H1 (cell line): Measurements from ENCODE around the gene MTIF3. TPM values are rescaled to one million over a fixed set of nuclear protein-coding genes. Genes with fewer than 3 reads are reported as not detected.

Experiments
- CTCF ChIA-PET: fragments of 300-600 bp; sonication (Branson Sonifier 250); formaldehyde crosslinking; loops from one replicate; lab custom pipeline; 2021; ENCODE audit not compliant: partially characterized antibody; lab: Charles Lee
- POLR2A ChIA-PET: fragments of 300-600 bp; sonication (Branson Sonifier 250); formaldehyde crosslinking; loops from one replicate; lab custom pipeline; 2021; ENCODE audit warnings: inconsistent platforms; ENCODE audit not compliant: partially characterized antibody; lab: Charles Lee
- DNase-seq, 2 experiments: peaks; one replicate each; pipeline versions ENCODE4 v3.0.0 to v3.0.0-alpha.2; 2010 to 2022; ENCODE audit warnings: low spot score in 2 of 2, low read depth in 1 of 2, mixed read lengths in 1 of 2
- FAIRE-seq: peaks from 2 replicates; lab custom pipeline; 2011; peaks lifted over from hg19 to GRCh38; lab: Jason Lieb, UNC
- H2AFZ ChIP-seq: 2 replicates; pipeline ENCODE4 v1.8.1; 2012; ENCODE audit warnings: low read length, inconsistent platforms
- H2AK5ac ChIP-seq: 2 replicates; pipeline ENCODE4 v1.6.1; 2013; ENCODE audit warnings: low read depth, low read length
- H2BK120ac ChIP-seq: replicated peaks from 2 replicates; pipeline ENCODE3; 2013; ENCODE audit warnings: low read depth, low read length, inconsistent platforms
- H2BK12ac ChIP-seq: 2 replicates; pipeline ENCODE4 v1.6.1; 2013; ENCODE audit warnings: low read depth, low read length
- H2BK15ac ChIP-seq: 2 replicates; pipeline ENCODE4 v1.6.1; 2013; ENCODE audit warnings: low read length
- H2BK20ac ChIP-seq: 2 replicates; pipeline ENCODE4 v1.6.1; 2013; ENCODE audit warnings: low read length
- H2BK5ac ChIP-seq: 2 replicates; pipeline ENCODE4 v1.6.1; 2013; ENCODE audit warnings: low read depth, low read length
- H3K14ac ChIP-seq: 2 replicates; pipeline ENCODE4 v1.6.1; 2013; ENCODE audit warnings: inconsistent platforms; ENCODE audit not compliant: insufficient read length
- H3K18ac ChIP-seq: 2 replicates; pipeline ENCODE4 v1.6.1; 2013; ENCODE audit warnings: low read length; ENCODE audit errors: extremely low read depth
- H3K23ac ChIP-seq: 2 replicates; pipeline ENCODE4 v1.6.1; 2013; ENCODE audit warnings: inconsistent platforms; ENCODE audit not compliant: insufficient read length
- H3K23me2 ChIP-seq: 2 replicates; pipeline ENCODE4 v1.6.1; 2013; ENCODE audit warnings: low read depth, low read length
- H3K27ac ChIP-seq: 2 replicates; pipeline ENCODE4 v1.6.1; 2011; ENCODE audit warnings: low read depth, low read length, inconsistent platforms
- H3K27me3 ChIP-seq, 4 experiments: replicated peaks in 1 of 4; 1 replicate in 1 of 4; 2 replicates in 3 of 4; pipeline versions ENCODE4 v1.6.1 to v1.8.1; 2011 to 2013; ENCODE audit warnings: low read length in 3 of 4, mild to moderate bottlenecking in 3 of 4, inconsistent platforms in 2 of 4, mixed read lengths in 2 of 4, moderate library complexity in 1 of 4; ENCODE audit not compliant: control insufficient read depth in 3 of 4, insufficient read depth in 3 of 4; ENCODE audit errors: extremely low read depth in 1 of 4
- H3K36me3 ChIP-seq, 4 experiments: 2 replicates each; pipeline versions ENCODE4 v1.6.1 to v1.8.1; 2011 to 2013; ENCODE audit warnings: mild to moderate bottlenecking in 4 of 4, low read length in 3 of 4, moderate library complexity in 2 of 4, control low read depth in 1 of 4, inconsistent platforms in 1 of 4; ENCODE audit not compliant: insufficient read depth in 4 of 4, control insufficient read depth in 2 of 4
- H3K4ac ChIP-seq: replicated peaks from 2 replicates; pipeline ENCODE3; 2013; ENCODE audit warnings: low read length, low read depth, mixed read lengths, inconsistent platforms; ENCODE audit not compliant: insufficient read length
- H3K4me1 ChIP-seq, 4 experiments: replicated peaks in 1 of 4; 1 replicate in 1 of 4; 2 replicates in 3 of 4; pipeline versions ENCODE4 v1.6.1 to v1.8.1; 2011 to 2013; ENCODE audit warnings: low read length in 3 of 4, inconsistent platforms in 2 of 4, mixed read lengths in 1 of 4; ENCODE audit not compliant: insufficient read depth in 4 of 4, control insufficient read depth in 3 of 4
- H3K4me2 ChIP-seq, 2 experiments: 2 replicates each; pipeline versions ENCODE4 v1.6.1 to v1.8.1; 2011 to 2013; ENCODE audit warnings: low read depth in 2 of 2, low read length in 2 of 2, control low read depth in 1 of 2, inconsistent platforms in 1 of 2, mild to moderate bottlenecking in 1 of 2; ENCODE audit not compliant: insufficient read depth in 1 of 2
- H3K4me3 ChIP-seq, 4 experiments: fragments of 200-600, 300-600 bp in 1 of 4; sonication (generic), shearing (Covaris generic), sonication (Bioruptor Twin) in 1 of 4; 2 replicates each; pipeline versions ENCODE4 v1.5.1 to v1.8.1; 2011 to 2016; ENCODE audit warnings: low read length in 4 of 4, low read depth in 3 of 4, control low read depth in 2 of 4, inconsistent platforms in 2 of 4, mild to moderate bottlenecking in 2 of 4, mixed read lengths in 1 of 4, moderate library complexity in 1 of 4; ENCODE audit not compliant: insufficient read depth in 2 of 4; ENCODE audit errors: extremely low read depth in 1 of 4
- H3K56ac ChIP-seq: replicated peaks from 2 replicates; pipeline ENCODE3; 2013; ENCODE audit warnings: low read depth, mild to moderate bottlenecking, mixed read lengths, low read length, inconsistent platforms; ENCODE audit not compliant: insufficient read length
- H3K79me1 ChIP-seq: 2 replicates; pipeline ENCODE4 v1.6.1; 2013; ENCODE audit warnings: low read depth, low read length, control low read depth
- H3K79me2 ChIP-seq, 2 experiments: 2 replicates each; pipeline versions ENCODE4 v1.6.1 to v1.8.1; 2012 to 2013; ENCODE audit warnings: low read length in 2 of 2, mild to moderate bottlenecking in 2 of 2, inconsistent platforms in 1 of 2; ENCODE audit not compliant: insufficient read depth in 2 of 2, control insufficient read depth in 1 of 2
- H3K9ac ChIP-seq, 4 experiments: replicated peaks in 1 of 4; 1 replicate in 1 of 4; 2 replicates in 3 of 4; pipeline versions ENCODE4 v1.6.1 to v1.8.1; 2011 to 2013; ENCODE audit warnings: low read depth in 3 of 4, low read length in 3 of 4, control low read depth in 2 of 4, mild to moderate bottlenecking in 2 of 4, moderate library complexity in 2 of 4, inconsistent platforms in 1 of 4; ENCODE audit errors: extremely low read depth in 1 of 4
- H3K9me3 ChIP-seq, 2 experiments: 2 replicates each; pipeline versions ENCODE4 v1.6.1 to v1.8.1; 2012 to 2013; ENCODE audit warnings: mild to moderate bottlenecking in 2 of 2, moderate library complexity in 2 of 2, control low read depth in 1 of 2, inconsistent platforms in 1 of 2, low read depth in 1 of 2, low read length in 1 of 2, mixed read lengths in 1 of 2; ENCODE audit not compliant: insufficient read depth in 2 of 2
- H4K20me1 ChIP-seq, 2 experiments: replicated peaks in 1 of 2; 2 replicates each; pipeline versions ENCODE3 to v1.8.1; 2011 to 2013; ENCODE audit warnings: inconsistent platforms in 2 of 2, low read length in 2 of 2, mild to moderate bottlenecking in 1 of 2; ENCODE audit not compliant: insufficient read depth in 2 of 2, control insufficient read depth in 1 of 2
- H4K5ac ChIP-seq: 2 replicates; pipeline ENCODE4 v1.6.1; 2013; ENCODE audit warnings: low read length, low read depth, mixed read lengths, inconsistent platforms; ENCODE audit not compliant: insufficient read length
- H4K8ac ChIP-seq: 2 replicates; pipeline ENCODE4 v1.8.0; 2013; ENCODE audit warnings: mild to moderate bottlenecking, moderate library complexity, low read length, inconsistent platforms; ENCODE audit not compliant: insufficient read depth; ENCODE audit errors: extremely low read depth
- H4K91ac ChIP-seq: replicated peaks from 2 replicates; pipeline ENCODE3; 2013; ENCODE audit warnings: low read length, mixed read lengths, inconsistent platforms; ENCODE audit not compliant: insufficient read length
- GABPA ChIP-seq: IDR thresholded peaks from 2 replicates; pipeline ENCODE4 v1.6.1; 2011; ENCODE audit warnings: mild to moderate bottlenecking, low read length, moderate library complexity, borderline replicate concordance; ENCODE audit not compliant: insufficient read depth
- TAF7 ChIP-seq: optimal IDR thresholded peaks from 2 replicates; pipeline ENCODE3; 2011; ENCODE audit warnings: low read depth, mild to moderate bottlenecking, inconsistent platforms, low read length, moderate library complexity, borderline replicate concordance
- WGBS, 2 experiments: shearing (Covaris generic) in 1 of 2; methylation state at CpG; one replicate each; pipeline versions ENCODE4 v1.1.6 to v1.1.7; 2013 to 2015; ENCODE audit warnings: low lambda C conversion rate in 2 of 2, mixed read lengths in 2 of 2, inconsistent platforms in 1 of 2, low coverage in 1 of 2, missing lambda C conversion rate in 1 of 2; ENCODE audit not compliant: insufficient replicate concordance in 2 of 2, insufficient coverage in 1 of 2, insufficient read length in 1 of 2; ENCODE audit errors: extremely low coverage in 1 of 2, missing lambda C conversion rate in 1 of 2; 5-methylcytosine and 5-hydroxymethylcytosine counted together
- polyA plus RNA-seq, 7 experiments: library from polyadenylated mRNA; depleted of rRNA in 3 of 7; stranded (reverse) in 5 of 7; unstranded in 2 of 7; fragments of >200 nt in 5 of 7; fragments of 200-250 nt in 2 of 7; gene quantifications; 1 replicate in 5 of 7; 2 replicates in 1 of 7; 4 replicates in 1 of 7; pipeline versions ENCODE4 v1.2.1 to v1.2.3, GENCODE V29; 2011 to 2013; ENCODE audit warnings: missing spikeins in 2 of 7, mixed read lengths in 2 of 7
- total RNA-seq: library from RNA; stranded (reverse); fragmentation: NEBNext Ultra II Directional; extraction: Animal tissue kit (Norgen Biotek cat#: 25700); gene quantifications from 2 replicates; pipeline ENCODE4 v1.2.1, GENCODE V29; 2021

The MTIF3 gene
- total and polyA plus RNA-seq, 2 of the 8 experiments (the other 6 are each of a cell fraction or from before 2014, with no cell fraction given) = 29.4 to 36.4 TPM

DNA sequence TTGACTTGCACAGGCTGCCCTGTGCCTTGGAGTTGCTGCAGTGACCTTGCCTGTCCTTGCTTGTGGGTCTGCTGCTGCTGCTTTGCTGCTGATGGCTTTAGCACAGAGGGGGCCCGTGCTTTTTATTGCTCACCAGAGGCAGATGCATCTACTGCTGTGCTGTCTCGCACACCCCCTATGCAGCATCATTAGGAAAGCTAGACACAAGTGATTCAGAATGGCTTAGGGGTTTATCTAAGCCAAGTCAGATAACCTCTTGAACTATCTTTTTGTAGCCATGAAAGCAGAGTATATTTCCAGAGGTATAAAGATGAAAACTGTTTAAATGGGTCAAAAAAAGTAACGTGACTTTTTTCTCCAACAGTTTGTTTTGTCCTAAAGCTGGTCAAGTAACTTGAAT lies 18.2 kb downstream of the MTIF3 start:
- no peak overlapping the region for H3K23ac ChIP-seq
- TF ChIP-seq GABPA (no peak), TAF7 (no peak)
- TF ChIP-seq, all 59 proteins: peak for 0
- peaks cover 0 to 2% of the 10 kb centered on the region in 2 experiments; a peak in 1 of 4 replicates for H3K79me2 ChIP-seq
- no peak overlapping the region for H2BK20ac ChIP-seq
- H4K20me1 ChIP-seq = peaks cover 0 to 5% of the 10 kb centered on the region in 2 experiments
- peaks cover 17 to 83% (median 66%) of the 10 kb centered on the region in 4 experiments for H3K36me3 ChIP-seq
- H3K4me3 ChIP-seq = no peak overlapping the region
- no peaks in the 10 kb centered on the region for H3K23me2 ChIP-seq
- ChIA-PET CTCF (interaction anchor here (1.2 kb wide), 1 partner anchor 73 kb away, joined by 3 read pairs; no protein-coding TSS in a partner anchor), POLR2A (interaction anchor here (0.9 to 1.2 kb wide), 2 partner anchors 11 to 18 kb away, joined by 3 to 5 read pairs; no protein-coding TSS in a partner anchor)
- no peak overlapping the region for H3K4me2 ChIP-seq
- no peak overlapping the region for H2BK15ac ChIP-seq
- FAIRE-seq (no peak), DNase-seq (no peak)
- no peaks in the 10 kb centered on the region for H3K27me3 ChIP-seq
- H3K14ac ChIP-seq = no peak overlapping the region
- H3K4me1 ChIP-seq = no peaks in the 10 kb centered on the region
- H2AK5ac ChIP-seq = no peak overlapping the region
- no peak overlapping the region for H3K27ac ChIP-seq
- H4K8ac ChIP-seq = no peak overlapping the region
- no peak overlapping the region for H2BK5ac ChIP-seq
- WGBS, 2 experiments = 93% methylated on average over 3 of the region's 3 CpGs; no CpG with 5 or more reads in 1 of the 2 experiments
- H3K9me3 ChIP-seq = no peaks in the 10 kb centered on the region; a peak in 1 of 4 replicates
- H3K79me1 ChIP-seq = peaks cover 4% of the 10 kb centered on the region
- no peak overlapping the region for H4K91ac ChIP-seq
- H2AFZ ChIP-seq = no peak overlapping the region
- H2BK120ac ChIP-seq = no peak overlapping the region
- no peak overlapping the region for H3K9ac ChIP-seq
- no peak overlapping the region for H4K5ac ChIP-seq
- no peak overlapping the region for H3K18ac ChIP-seq
- H2BK12ac ChIP-seq = no peak overlapping the region
- no peak overlapping the region for H3K56ac ChIP-seq
- no peak overlapping the region for H3K4ac ChIP-seq
